ENCODE measurements around the gene ETV3.

- TF ChIP-seq POLR2A (IDR thresholded peaks at IDR 0.05) (no peak), POLR2AphosphoS5 (IDR thresholded peaks at IDR 0.05) (no peak)
Measured at GRCh38 chr1:157117527-157118057, 20.6 kb downstream of the ETV3 start.

Measured in stomach (tissue), 4 donors.